Stimulated activated CD4-positive, alpha-beta T cell treated with anti-CD3 and anti-CD28 coated beads, Interleukin-15, amount 100 ng/mL, for 1 hour (primary cell): ENCODE measurements around the gene AGK.

ENCODE experiments used
- DNase-seq, 2 donors: peaks; one replicate each; pipeline ENCODE4 v3.0.0-alpha.2; 2020; ENCODE audit warnings: low read depth in 1 of 2, low spot score in 1 of 2

The AGK gene

GRCh38 chr7:141585592-141586510, 34.6 kb downstream of the AGK start:
- DNase-seq, result no peak

- no peak for DNase-seq
Observed at GRCh38 chr7:141586878-141587277, 35.7 kb downstream of the AGK start.

- no peak for DNase-seq
Observed at GRCh38 chr7:141587304-141587703, 36.1 kb downstream of the AGK start.

- DNase-seq, result no peak
Observed at GRCh38 chr7:141588912-141589311, 37.7 kb downstream of the AGK start.

- no peak for DNase-seq
Observed at GRCh38 chr7:141590071-141590470, 38.9 kb downstream of the AGK start.

GRCh38 chr7:141590666-141591065, 39.5 kb downstream of the AGK start:
- DNase-seq, result no peak

- no peak for DNase-seq
Observed at GRCh38 chr7:141593134-141593533, 41.9 kb downstream of the AGK start.

- no peak for DNase-seq
Observed at GRCh38 chr7:141597966-141598365, 46.8 kb downstream of the AGK start.

- no peak for DNase-seq
Observed at GRCh38 chr7:141598408-141598807, 47.2 kb downstream of the AGK start.

- no peak for DNase-seq
Observed at GRCh38 chr7:141600168-141601006, 49.2 kb downstream of the AGK start.

GRCh38 chr7:141609576-141609975, 58.4 kb downstream of the AGK start:
- DNase-seq, result no peak

GRCh38 chr7:141610671-141611070, 59.5 kb downstream of the AGK start:
- DNase-seq, result no peak

- no peak for DNase-seq
Observed at GRCh38 chr7:141612861-141613260, 61.7 kb downstream of the AGK start.

GRCh38 chr7:141617280-141617679, 66.1 kb downstream of the AGK start:
- DNase-seq, result no peak

GRCh38 chr7:141619745-141620144, 68.5 kb downstream of the AGK start:
- no peak for DNase-seq

GRCh38 chr7:141624763-141625162, 73.6 kb downstream of the AGK start:
- DNase-seq, result no peak

GRCh38 chr7:141630621-141631020, 79.4 kb downstream of the AGK start:
- DNase-seq, result no peak

GRCh38 chr7:141631525-141631924, 80.3 kb downstream of the AGK start:
- no peak for DNase-seq

- no peak for DNase-seq
Observed at GRCh38 chr7:141634065-141634464, 82.9 kb downstream of the AGK start.

- DNase-seq, result no peak
Observed at GRCh38 chr7:141636053-141636452, 84.8 kb downstream of the AGK start.

GRCh38 chr7:141640239-141640840, 89.1 kb downstream of the AGK start:
- DNase-seq, result no peak

- DNase-seq, result no peak
Observed at GRCh38 chr7:141641876-141642275, 90.7 kb downstream of the AGK start.
